ENCODE data around the gene ACTN4. TPM values are rescaled to one million over a fixed set of nuclear protein-coding genes. Genes with fewer than 3 reads are reported as not detected.

ACTN4 gene
- total and polyA plus RNA-seq, 2 donors (not counting 1 experiment from before 2014, with no cell fraction given) = 108 to 164 TPM

GRCh38 chr19:38737281-38737865, 89.9 kb downstream of the ACTN4 start:
- peak overlapping the region; percentile 97 for H3K4me2 ChIP-seq (replicated peaks; ENCODE audit: low read depth, low read length, poor library complexity, severe bottlenecking)
- intact Hi-C loops (cut with micrococcal nuclease) = loop anchor here (10.0 kb wide), 2 partner anchors 57 to 93 kb away; partner anchors contain the start of gene ACTN4
- peaks cover 42% of the 10 kb centered on the region for H3K4me1 Mint-ChIP-seq

More at GRCh38 chr19:38737281-38737865, 89.9 kb downstream of the ACTN4 start:
- peaks cover 11% of the 10 kb centered on the region for H3K79me2 ChIP-seq (ENCODE audit: control insufficient read depth, insufficient read depth, low read length)
- POLR2A ChIA-PET = interaction anchor here (0.6 to 1.6 kb wide), 3 partner anchors 32 to 118 kb away, joined by 3 to 5 read pairs (median 4); partner anchors contain the start of genes ECH1 and EIF3K
- H4K20me1 ChIP-seq (ENCODE audit: control insufficient read depth, insufficient read depth, low read length, poor library complexity, severe bottlenecking) = no peaks in the 10 kb centered on the region
- peak overlapping the region; percentile 70 for H3K27ac Mint-ChIP-seq
- peak overlapping the region; percentile 61 for H3K9ac ChIP-seq (ENCODE audit: low read length)
- peak overlapping the region; percentile 76 for H2AFZ ChIP-seq (ENCODE audit: insufficient read depth, low read depth, low read length, poor library complexity, severe bottlenecking)
- no peaks in the 10 kb centered on the region for H3K27me3 Mint-ChIP-seq
- no peak for ATAC-seq (ENCODE audit: low read depth)
- peak overlapping the region; percentile 74 for H3K4me3 Mint-ChIP-seq
- TF ChIP-seq CTCF (IDR thresholded peaks at IDR 0.05) = no peak
- no peak for TF ChIP-seq EZH2 (IDR thresholded peaks at IDR 0.05; ENCODE audit: borderline replicate concordance, insufficient read depth, low read depth, low read length, poor library complexity, severe bottlenecking)
- no peaks in the 10 kb centered on the region for H3K9me3 Mint-ChIP-seq (ENCODE audit: insufficient read depth)
- peak overlapping the region in 4 of 5 experiments; percentile 32 to 69 (median 58) for H3K4me3 ChIP-seq (ENCODE audit: control extremely low read depth in 1 of 5, extremely low read depth in 1 of 5, insufficient read depth in 1 of 5, low read depth in 2 of 5, low read length in 4 of 5)
- CTCF ChIA-PET = interaction anchor here (0.6 to 2.0 kb wide), 2 partner anchors 32 to 510 kb away, joined by 4 to 8 read pairs; no protein-coding TSS in a partner anchor
- no peaks in the 10 kb centered on the region for H3K36me3 ChIP-seq (replicated peaks in 1 of 2; ENCODE audit: control extremely low read depth in 1 of 2, control insufficient read depth in 1 of 2, extremely low read depth in 1 of 2, insufficient read depth in 2 of 2, low read length in 1 of 2)
- no peaks in the 10 kb centered on the region for H3K27me3 ChIP-seq (replicated peaks in 1 of 4; ENCODE audit: control extremely low read depth in 1 of 4, control insufficient read depth in 3 of 4, insufficient read depth in 4 of 4, low read length in 3 of 4)
- H3K9me3 ChIP-seq (ENCODE audit: control extremely low read depth in 1 of 3, control insufficient read depth in 2 of 3, insufficient read depth in 1 of 3, low read length in 2 of 3) = peaks cover 0 to 8% (median 0%) of the 10 kb centered on the region in 3 donors
- H3K27ac ChIP-seq (ENCODE audit: low read length in 2 of 2) = peak overlapping the region; percentile 33 to 46
- H3K4me1 ChIP-seq (ENCODE audit: control insufficient read depth in 2 of 2, insufficient read depth in 2 of 2, low read length in 2 of 2) = peaks cover 29 to 47% of the 10 kb centered on the region in 2 donors
- DNase-seq = peak; percentile 59
- WGBS (ENCODE audit: insufficient coverage) = 15% methylated on average over 19 of the region's 22 CpGs

Data from B cell (primary cell).